ENCODE measurements around the gene LRCH3.

The LRCH3 gene

GRCh38 chr3:197847866-197848401 is 56.9 kb downstream of the LRCH3 start:
- TF ChIP-seq CTCF (IDR thresholded peaks at IDR 0.05; ENCODE audit: low read depth, low read length, missing control alignments), result no peak
- no peak overlapping the region for H3K4me3 ChIP-seq (replicated peaks; ENCODE audit: low read depth, low read length)
- no peak for DNase-seq (ENCODE audit: extremely low read depth, low read depth)

GRCh38 chr3:197854596-197855343 is 63.7 kb downstream of the LRCH3 start:
- no peak overlapping the region for H3K4me3 ChIP-seq (replicated peaks; ENCODE audit: low read depth, low read length)
- DNase-seq (ENCODE audit: extremely low read depth, low read depth), result peak; percentile 33
- TF ChIP-seq CTCF (IDR thresholded peaks at IDR 0.05; ENCODE audit: low read depth, low read length, missing control alignments), result no peak

GRCh38 chr3:197855571-197855970 is 64.5 kb downstream of the LRCH3 start:
- no peak for DNase-seq (ENCODE audit: extremely low read depth, low read depth)
- no peak for TF ChIP-seq CTCF (IDR thresholded peaks at IDR 0.05; ENCODE audit: low read depth, low read length, missing control alignments)
- no peak overlapping the region for H3K4me3 ChIP-seq (replicated peaks; ENCODE audit: low read depth, low read length)

- DNase-seq (ENCODE audit: extremely low read depth, low read depth), result no peak
- TF ChIP-seq CTCF (IDR thresholded peaks at IDR 0.05; ENCODE audit: low read depth, low read length, missing control alignments), result no peak
- H3K4me3 ChIP-seq (replicated peaks; ENCODE audit: low read depth, low read length), result no peak overlapping the region
Measured at GRCh38 chr3:197856199-197856816, 65.3 kb downstream of the LRCH3 start.

- no peak for TF ChIP-seq CTCF (IDR thresholded peaks at IDR 0.05; ENCODE audit: low read depth, low read length, missing control alignments)
Measured at GRCh38 chr3:197858133-197858532, 67.1 kb downstream of the LRCH3 start.

GRCh38 chr3:197858598-197858997 is 67.5 kb downstream of the LRCH3 start:
- no peak for TF ChIP-seq CTCF (IDR thresholded peaks at IDR 0.05; ENCODE audit: low read depth, low read length, missing control alignments)
- DNase-seq (ENCODE audit: extremely low read depth, low read depth), result no peak
- no peak overlapping the region for H3K4me3 ChIP-seq (replicated peaks; ENCODE audit: low read depth, low read length)

More at GRCh38 chr3:197858133-197858532, 67.1 kb downstream of the LRCH3 start:
- H3K4me3 ChIP-seq (replicated peaks; ENCODE audit: low read depth, low read length), result no peak overlapping the region
- DNase-seq (ENCODE audit: extremely low read depth, low read depth), result no peak

Measured in HFF-Myc (cell line).